ENCODE data around the gene INSM2.

GRCh38 chr14:35539969-35540368 is 6.0 kb downstream of the INSM2 start:
- TF ChIP-seq CTCF (IDR thresholded peaks at IDR 0.05) = no peak
- no peak for TF ChIP-seq EP300 (IDR thresholded peaks at IDR 0.05)
- TF ChIP-seq POLR2A (IDR thresholded peaks at IDR 0.05) = no peak

Measured in tibial nerve (tissue), 4 donors.